AG04449 (cell line): ENCODE measurements around the gene IMPG1.

ENCODE experiments used
- CTCF ChIA-PET: fragments of 350-600 bp; formaldehyde crosslinking; extraction: SDS; loops from one replicate; lab custom pipeline; 2021; ENCODE audit warnings: antibody characterized with exemption; lab: Yijun Ruan, JAX
- POLR2A ChIA-PET: fragments of 400-600, 350-600 bp; formaldehyde crosslinking; extraction: SDS; loops from one replicate; lab custom pipeline; 2020; ENCODE audit warnings: antibody characterized with exemption, inconsistent platforms; lab: Yijun Ruan, JAX
- DNase-seq: peaks from one replicate; pipeline ENCODE4 v3.0.0-alpha.2; 2010; ENCODE audit warnings: low read depth, low spot score
- H3K4me3 ChIP-seq: 2 replicates; pipeline ENCODE4 v1.5.1; 2011; ENCODE audit warnings: low read depth, mild to moderate bottlenecking, control low read depth, low read length
- TF ChIP-seq, protein P1 (sequence below): IDR thresholded peaks from one replicate; pipeline ENCODE4 v1.5.1; 2011; ENCODE audit warnings: mild to moderate bottlenecking, moderate library complexity, low read length, control low read depth, inconsistent platforms; ENCODE audit not compliant: insufficient read depth; ENCODE audit errors: missing control alignments

Gene IMPG1

DNA sequence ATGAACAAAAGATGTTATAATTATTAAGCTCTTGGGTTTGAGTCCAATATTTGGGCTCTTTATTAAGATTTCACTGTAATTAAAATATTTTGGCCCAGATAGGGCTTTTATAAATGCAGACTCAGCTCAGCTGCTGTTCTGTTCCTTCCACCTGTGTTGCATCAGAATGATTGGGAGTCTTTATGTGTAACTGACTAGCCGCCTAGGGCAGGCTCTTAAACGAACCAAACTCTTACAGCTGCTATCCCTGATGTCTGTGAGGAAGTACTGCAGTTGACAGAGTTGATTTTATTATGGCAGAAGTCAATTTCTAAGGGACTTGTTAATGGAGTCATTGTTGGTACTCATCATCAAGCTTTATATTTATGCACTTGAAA lies 178.7 kb downstream of the IMPG1 start:
- no peak overlapping the region for H3K4me3 ChIP-seq
- CTCF ChIA-PET: interaction anchor here (0.8 to 4.9 kb wide), 25 partner anchors 10 to 1572 kb away, joined by 3 to 64 read pairs (median 4); partner anchors contain the start of gene HTR1B
- TF ChIP-seq, protein P1, sequence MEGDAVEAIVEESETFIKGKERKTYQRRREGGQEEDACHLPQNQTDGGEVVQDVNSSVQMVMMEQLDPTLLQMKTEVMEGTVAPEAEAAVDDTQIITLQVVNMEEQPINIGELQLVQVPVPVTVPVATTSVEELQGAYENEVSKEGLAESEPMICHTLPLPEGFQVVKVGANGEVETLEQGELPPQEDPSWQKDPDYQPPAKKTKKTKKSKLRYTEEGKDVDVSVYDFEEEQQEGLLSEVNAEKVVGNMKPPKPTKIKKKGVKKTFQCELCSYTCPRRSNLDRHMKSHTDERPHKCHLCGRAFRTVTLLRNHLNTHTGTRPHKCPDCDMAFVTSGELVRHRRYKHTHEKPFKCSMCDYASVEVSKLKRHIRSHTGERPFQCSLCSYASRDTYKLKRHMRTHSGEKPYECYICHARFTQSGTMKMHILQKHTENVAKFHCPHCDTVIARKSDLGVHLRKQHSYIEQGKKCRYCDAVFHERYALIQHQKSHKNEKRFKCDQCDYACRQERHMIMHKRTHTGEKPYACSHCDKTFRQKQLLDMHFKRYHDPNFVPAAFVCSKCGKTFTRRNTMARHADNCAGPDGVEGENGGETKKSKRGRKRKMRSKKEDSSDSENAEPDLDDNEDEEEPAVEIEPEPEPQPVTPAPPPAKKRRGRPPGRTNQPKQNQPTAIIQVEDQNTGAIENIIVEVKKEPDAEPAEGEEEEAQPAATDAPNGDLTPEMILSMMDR: no peak
- no peak for DNase-seq
- POLR2A ChIA-PET: no interaction called here

GRCh38 chr6:75893058-75893775 lies 179.2 kb downstream of the IMPG1 start:
- TF ChIP-seq, protein P1: peak; percentile 46
- DNase-seq: peak; percentile 28
- POLR2A ChIA-PET: interaction anchor here (0.7 kb wide), 1 partner anchor 1567 kb away, joined by 3 read pairs; no protein-coding TSS in a partner anchor
- H3K4me3 ChIP-seq: no peak overlapping the region
- CTCF ChIA-PET: interaction anchor here (0.7 to 4.9 kb wide), 29 partner anchors 10 to 1590 kb away, joined by 3 to 64 read pairs (median 4); partner anchors contain the start of gene HTR1B

- ChIA-PET CTCF (interaction anchor here (0.8 to 4.9 kb wide), 14 partner anchors 9 to 1568 kb away, joined by 3 to 64 read pairs (median 11); no protein-coding TSS in a partner anchor), POLR2A (no interaction called here)
- TF ChIP-seq, protein P1: no peak
- no peak for DNase-seq
- H3K4me3 ChIP-seq: no peak overlapping the region
Observed at GRCh38 chr6:75892384-75892783, 180.1 kb downstream of the IMPG1 start.

- TF ChIP-seq, protein P1: no peak
- no peak overlapping the region for H3K4me3 ChIP-seq
- POLR2A ChIA-PET: no interaction called here
- no peak for DNase-seq
- CTCF ChIA-PET: interaction anchor here (3.8 kb wide), 1 partner anchor 9 kb away, joined by 44 read pairs; no protein-coding TSS in a partner anchor
Observed at GRCh38 chr6:75884822-75885221, 187.6 kb downstream of the IMPG1 start.

- TF ChIP-seq, protein P1: no peak
- ChIA-PET POLR2A (no interaction called here), CTCF (interaction anchor here (3.8 kb wide), 1 partner anchor 11 kb away, joined by 44 read pairs; no protein-coding TSS in a partner anchor)
- H3K4me3 ChIP-seq: no peak overlapping the region
- DNase-seq: peak; percentile 19
Observed at GRCh38 chr6:75882734-75883133, 189.7 kb downstream of the IMPG1 start.

DNA sequence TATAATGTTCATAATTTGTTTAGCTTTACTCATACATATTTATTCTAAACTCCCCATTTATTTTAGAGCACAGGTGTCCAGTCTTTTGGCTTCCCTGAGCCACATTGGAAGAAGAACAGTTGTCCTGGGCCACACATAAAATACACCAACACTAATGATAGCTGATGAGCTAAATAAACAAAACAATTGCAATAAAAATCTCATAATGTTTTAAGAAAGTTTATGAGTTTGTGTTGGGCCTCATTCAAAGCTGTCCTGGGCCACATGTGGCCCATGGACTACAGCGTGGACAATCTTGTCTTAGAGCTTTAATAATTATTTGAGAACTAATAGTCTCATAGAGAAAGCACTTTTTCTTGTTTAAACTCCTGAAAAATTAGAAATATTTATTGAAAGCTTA lies 192.2 kb downstream of the IMPG1 start:
- CTCF ChIA-PET: interaction anchor here (1.8 to 6.5 kb wide), 2 partner anchors 13 to 25 kb away, joined by 5 to 56 read pairs; no protein-coding TSS in a partner anchor
- DNase-seq: no peak
- no peak overlapping the region for H3K4me3 ChIP-seq
- TF ChIP-seq, protein P1: no peak
- POLR2A ChIA-PET: no interaction called here
